Germinal center (tissue), 1 donor: Measurements from ENCODE around the gene C6orf62.
"Not testable (repeated sequence)": the region's sequence is repeated elsewhere in the genome, so short reads cannot be mapped to it uniquely, and the experiment has no call there.

ENCODE experiments used
- DNase-seq: peaks from one replicate; pipeline ENCODE4 v3.0.0; 2012; ENCODE audit warnings: mixed read lengths, low spot score

C6orf62 gene

DNA sequence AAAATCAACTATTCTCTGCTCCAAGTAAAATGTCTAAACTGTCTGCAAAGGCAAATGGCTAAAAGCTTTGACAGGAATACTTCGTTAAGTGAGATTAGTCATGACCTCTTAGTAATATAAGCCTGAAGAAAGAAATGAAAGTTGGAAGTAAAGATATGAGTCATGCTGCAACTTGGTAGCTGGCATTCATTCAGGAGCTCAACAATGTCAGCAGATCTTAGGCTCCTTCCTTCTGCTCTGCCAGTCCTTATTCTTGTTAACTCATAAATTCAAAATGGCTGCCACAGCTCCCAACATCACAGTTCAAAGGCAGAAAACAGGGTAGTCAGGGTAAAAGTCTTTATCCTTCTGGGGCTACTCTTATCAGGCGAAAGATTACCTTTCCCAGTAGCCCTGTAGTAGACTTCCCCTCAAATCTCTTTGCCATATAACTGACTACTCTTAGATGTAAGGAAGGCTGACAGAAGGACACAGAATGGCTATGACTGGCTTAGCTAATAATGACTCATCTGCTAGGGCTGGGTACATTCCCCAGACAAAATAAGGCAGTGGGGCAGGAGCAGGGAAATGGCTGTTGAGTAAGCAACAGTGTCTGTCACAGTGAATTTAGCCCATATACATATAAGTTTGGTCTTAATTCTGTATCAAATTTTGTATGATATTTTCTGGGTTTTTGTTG lies 24.4 kb upstream of the C6orf62 start:
- peak; percentile 7 for DNase-seq

DNA sequence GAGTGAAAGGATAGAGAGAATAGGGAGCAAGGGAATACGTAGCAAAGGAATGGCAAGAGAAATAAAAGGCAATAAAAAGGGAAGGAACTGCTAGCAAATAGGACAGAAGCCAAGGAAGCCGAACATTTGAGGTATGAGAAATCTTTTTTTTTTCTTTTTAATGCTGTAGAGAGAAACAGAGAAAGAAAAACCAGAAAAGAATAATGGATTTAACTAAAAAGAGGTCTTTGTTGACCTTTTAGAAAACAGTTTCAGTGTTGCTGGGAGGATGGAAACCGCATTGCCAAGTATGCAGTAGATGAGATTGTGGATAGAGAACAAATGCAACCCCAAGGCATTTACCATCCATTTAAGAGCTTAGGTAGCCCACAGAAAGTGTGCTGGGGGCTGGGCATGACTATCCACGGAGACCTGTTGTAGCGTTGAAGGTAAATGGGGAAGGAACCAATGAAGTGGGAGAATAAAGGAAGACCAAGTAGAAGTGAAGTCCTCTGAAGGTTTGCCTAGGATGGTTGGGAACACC lies 23.3 kb upstream of the C6orf62 start:
- DNase-seq, result no peak

DNA sequence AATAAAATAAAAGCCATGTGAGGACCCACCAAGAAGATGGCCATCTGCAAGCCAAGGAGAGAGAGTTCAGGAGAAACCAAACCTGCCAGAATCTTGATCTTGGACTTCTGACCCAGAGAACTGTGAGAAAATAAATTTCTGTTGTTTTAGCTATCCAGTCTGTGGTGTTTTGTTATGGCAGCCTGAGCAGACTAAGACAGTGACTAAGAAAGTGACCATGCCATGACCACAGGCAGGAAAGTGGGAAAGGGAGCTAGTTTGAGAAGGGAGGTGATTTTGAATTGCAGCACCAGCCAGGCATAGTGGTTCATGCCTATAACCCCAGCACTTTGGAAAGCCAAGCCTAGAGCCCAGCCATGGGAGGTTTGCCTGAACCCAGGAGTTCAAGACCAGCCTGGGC lies 21.9 kb upstream of the C6orf62 start:
- DNase-seq, result no peak

DNA sequence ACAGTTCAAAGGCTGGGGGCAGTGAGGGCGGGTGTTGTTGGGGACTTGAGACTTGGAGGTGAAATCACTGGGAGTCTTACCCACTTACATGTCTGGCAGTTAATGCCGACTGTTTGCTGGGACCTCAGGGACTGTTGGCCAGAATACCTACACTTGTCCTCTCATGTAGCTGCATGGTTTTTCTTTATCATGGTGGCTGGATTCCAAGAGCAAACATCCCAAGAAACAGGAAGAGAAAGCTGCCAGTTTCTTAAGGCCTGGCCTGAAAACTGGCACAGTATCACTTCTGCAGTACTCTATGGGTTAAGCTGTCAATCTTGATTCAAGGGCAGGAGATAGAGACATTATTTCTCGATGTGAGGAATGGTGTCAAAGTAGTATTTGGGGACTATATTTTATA lies 19.8 kb upstream of the C6orf62 start:
- no peak for DNase-seq

DNA sequence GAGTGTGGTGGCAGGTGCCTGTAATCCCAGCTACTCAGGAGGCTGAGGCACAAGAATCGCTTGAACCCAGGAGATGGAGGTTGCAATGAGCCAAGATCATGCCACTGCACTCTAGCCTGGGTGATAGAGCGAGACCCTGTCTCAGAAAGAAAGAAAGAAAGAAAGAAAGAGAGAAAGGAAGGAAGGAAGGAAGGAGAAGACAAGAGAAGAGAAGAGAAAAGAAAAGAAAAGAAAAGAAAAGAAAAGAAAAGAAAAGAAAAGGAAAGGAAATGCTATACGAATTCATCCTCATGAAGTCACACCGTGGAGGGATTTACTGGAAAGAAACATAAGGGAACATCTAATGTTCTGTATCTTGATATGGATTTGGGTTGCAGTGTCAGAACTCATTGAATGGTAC lies 15.8 kb upstream of the C6orf62 start:
- DNase-seq, result not testable (repeated sequence)

DNA sequence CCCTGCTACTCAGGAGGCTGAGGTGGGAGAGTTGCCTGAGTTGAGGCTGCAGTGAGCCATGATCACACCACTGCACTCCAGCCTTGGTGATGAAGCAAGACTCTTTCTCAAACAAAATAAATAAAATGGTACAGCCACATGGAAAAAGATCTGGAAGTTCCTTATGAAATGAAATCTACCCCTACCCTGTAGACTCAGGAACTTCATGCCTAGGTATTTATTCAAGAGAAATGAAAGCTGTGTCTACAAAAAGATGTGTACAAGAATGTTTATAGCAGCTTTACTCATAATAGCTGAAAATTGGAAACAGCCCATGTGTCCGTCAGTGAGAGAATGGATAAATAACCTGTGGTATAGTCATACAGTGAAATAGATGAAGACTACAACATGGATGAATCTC lies 15.2 kb upstream of the C6orf62 start:
- DNase-seq, result no peak

DNA sequence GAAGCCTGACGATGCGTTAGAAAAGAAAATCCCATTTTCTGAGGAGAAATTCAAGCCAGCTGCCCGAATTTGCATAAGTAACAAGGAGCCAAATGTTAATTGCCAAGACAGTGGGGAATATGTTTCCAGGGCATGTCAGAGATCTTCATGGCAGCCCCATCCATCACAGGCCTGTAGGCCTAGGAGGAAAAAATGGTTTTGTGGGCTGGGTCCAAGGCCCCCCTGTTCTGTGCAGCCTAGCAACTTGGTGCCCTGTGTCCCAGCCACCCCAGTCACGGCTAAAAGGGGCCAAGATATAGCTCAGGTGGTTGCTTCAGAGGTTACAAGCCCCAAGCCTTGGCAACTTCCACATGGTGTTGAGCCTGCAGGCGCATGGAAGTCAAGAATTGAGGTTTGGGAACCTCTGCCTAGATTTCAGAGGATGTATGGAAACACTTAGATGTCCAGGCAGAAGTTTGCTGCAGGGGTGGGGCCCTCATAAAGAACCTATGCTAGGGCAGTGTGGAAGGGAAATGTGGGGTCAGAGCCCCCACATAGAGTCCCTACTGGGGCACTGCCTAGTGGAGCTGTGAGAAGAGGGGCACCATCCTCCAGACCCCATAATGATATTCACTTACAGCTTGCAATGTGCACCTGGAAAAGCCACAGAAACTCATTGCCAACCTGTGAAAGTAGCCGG lies 12.6 kb upstream of the C6orf62 start:
- not testable (repeated sequence) for DNase-seq

DNA sequence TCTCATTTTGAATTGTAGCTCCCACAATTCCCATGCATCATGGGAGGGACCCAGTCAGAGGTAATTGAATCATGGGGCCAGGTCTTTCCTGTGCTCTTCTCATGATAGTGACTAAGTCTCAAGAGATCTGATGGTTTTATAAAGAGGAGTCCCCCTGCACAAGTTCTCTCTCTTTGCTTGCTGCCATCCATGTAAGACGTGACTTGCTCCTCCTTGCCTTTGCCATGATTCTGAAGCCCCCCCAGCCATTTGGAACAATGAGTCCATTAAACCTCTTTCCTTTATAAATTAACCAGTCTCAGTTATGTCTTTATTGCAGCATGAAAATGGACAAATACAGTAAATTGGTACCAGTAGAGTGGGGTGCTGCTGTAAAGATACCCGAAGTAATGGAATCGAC lies 11.7 kb upstream of the C6orf62 start:
- DNase-seq, result not testable (repeated sequence)

DNA sequence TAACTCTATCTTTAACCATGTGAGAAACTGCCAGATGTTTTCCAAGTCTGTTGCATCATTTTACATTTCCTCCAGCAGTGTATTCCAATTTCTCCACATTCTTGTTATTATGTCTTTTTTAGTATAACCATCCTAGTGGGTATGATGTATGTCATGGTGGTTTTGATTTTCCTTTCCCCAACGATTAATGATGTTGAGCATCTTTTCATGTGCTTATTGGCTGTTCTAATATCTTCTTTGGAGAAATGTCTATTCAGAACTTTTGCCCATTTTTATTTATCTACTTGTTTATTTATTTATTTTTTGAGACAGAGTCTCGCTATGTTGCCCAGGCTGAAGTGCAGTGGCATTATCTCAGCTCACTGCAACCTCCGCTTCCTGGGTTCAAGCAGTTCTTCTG lies 4.3 kb upstream of the C6orf62 start:
- DNase-seq, result no peak

DNA sequence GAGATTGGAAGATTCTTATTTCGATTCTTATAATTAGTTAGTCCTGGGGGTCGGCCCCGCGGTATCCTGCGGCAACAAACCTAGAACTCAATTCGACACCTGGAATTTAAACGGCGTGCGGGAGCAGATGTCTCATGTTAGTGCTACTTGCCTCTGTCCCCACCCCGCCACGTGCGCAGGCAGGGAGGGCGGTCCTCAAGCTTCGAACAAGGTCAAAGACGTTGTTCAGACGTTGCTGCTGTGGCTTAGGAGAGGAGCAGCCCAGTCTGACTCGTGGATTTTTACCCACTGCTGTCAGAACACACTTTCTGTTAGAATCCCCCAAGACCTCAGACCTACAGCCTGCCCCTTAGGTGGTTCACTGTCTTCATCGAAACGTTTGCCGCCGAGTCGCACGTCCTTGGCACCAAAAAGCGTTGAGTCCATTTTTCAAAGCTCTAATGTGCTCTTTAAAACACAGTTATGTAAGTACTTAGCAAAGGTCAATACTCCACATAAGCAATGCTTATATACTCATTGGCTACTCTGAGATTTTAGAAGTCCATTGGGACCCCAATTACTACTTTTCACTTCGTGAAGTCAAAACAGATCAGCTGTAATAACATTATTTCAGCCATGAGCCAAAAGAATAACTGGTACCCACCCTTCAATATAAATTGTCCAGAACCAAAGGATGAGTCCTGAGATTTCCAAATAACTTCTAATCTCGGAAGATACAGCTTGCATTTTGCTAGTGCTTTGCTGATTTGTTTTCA lies 2.7 kb upstream of the C6orf62 start:
- DNase-seq, result peak; percentile 65

DNA sequence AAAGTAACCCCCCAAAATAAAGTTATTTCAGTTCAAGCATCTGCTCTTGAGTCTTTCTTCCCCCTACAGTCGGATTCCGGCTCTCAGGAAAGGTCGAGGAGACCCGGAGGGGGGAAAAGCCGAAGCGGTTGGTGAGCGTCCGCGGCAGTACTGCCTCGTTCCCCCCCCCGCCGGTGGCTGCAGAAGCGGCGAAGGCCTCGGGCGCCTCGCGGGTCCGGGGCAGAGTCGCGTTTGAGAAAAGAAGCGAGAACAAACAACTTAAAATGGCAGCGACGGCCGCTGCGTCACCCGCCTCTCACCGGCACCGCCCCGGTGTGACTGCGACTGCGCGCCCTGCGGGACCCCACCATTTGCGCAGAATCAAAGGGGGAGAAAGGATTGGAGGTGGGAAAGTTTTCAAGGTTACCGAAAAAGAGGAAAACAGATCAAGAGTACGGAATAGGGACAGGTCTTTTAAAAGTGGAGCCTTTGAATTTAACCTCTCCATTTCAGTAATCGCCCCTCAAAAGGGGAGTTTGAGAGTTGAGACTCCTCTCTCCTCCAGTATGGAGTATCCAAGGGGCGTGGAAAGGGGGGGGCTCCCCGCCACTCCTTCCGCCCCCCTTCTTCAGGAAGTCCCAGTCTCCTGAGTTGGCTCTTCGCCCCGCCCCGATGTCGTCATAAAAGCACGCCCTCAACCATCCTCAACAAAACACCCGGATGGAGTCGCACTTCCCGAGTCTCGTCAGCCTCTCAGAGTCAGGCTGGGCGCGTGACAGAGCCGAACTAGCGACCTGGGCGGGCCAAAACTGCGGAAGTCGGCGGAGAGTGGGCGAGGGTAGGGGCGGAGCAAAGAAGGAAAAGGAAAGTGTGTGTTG lies 1.9 kb upstream of the C6orf62 start:
- peak; percentile 99 for DNase-seq

DNA sequence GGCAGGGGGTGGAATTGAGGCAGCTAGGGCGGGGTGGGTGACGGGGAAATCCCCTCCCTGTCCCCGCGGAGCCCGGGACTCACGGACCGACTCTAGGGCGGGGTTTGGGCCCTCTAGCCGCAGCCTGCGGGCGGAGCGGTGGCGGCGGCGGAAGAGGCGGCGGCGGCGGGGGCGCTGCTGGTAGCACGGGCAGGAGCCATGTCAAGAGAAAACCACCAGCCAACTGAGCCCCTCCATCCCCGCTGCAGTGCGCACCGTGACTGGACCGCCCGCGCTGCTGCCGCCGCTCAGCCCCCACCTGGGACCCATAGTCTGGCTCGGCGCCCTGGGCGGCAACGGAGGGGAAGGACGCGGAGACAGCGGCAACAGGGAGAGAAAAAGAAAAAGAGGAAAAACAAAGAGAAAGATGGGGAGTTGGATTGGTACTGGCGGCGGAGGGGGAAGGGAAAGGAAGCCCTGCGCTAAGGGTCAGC lies 1.2 kb upstream of the C6orf62 start:
- peak; percentile 68 for DNase-seq

DNA sequence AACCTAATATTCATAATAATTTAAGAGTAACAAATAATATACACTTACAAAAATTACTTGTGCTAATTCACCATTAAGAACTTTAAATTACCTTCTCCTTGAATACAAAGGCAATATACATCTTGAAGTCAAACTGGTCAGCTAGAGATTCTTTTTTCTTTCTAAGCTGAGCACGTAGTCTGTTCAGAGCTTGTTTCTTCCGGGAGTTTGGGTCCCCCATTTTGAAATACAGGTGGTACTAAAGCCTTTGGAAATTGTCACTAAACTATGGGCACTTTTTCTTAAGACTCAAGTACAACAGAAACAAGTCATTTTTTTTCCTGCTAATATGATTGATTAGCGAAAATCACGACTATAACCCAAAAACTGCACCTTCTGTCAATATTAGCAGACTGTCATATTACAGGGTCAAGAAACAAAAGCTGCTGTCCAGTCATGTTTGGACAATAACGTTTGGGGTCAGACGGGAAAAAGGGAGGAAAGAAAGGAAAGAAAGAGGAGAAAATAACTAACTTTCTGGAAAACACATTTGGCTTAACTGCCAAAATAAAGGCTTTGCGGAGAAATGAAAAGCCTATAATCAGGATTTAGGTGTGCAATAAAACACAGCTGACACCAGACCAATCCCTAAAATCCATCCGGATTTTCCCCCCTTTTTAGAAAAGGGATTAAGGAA lies 367 bp downstream of the C6orf62 start:
- DNase-seq, result no peak

DNA sequence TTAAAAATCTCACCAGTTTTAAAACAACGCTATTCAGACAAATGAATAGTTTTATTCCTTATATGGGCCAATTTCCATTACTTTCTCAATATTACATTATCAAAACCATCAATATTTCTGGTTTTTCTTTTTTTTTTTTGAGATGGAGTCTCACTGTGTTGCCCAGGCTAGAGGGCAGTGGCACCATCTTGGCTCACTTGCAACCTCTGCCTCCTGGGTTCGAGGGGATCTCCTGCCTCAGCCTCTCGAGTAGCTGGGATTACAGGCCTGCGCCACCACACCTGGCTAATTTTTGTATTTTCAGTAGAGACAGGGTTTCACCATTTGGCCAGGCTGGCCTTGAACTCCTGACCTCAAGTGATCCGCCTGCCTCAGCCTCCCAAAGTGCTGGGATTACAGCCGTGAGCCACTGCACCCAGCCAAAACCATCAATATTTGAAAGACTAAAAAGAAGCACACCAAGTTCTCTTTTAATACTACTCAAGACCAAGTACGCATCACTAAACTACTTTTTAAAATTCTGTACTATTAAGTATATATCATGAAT lies 2.3 kb downstream of the C6orf62 start:
- not testable (repeated sequence) for DNase-seq

DNA sequence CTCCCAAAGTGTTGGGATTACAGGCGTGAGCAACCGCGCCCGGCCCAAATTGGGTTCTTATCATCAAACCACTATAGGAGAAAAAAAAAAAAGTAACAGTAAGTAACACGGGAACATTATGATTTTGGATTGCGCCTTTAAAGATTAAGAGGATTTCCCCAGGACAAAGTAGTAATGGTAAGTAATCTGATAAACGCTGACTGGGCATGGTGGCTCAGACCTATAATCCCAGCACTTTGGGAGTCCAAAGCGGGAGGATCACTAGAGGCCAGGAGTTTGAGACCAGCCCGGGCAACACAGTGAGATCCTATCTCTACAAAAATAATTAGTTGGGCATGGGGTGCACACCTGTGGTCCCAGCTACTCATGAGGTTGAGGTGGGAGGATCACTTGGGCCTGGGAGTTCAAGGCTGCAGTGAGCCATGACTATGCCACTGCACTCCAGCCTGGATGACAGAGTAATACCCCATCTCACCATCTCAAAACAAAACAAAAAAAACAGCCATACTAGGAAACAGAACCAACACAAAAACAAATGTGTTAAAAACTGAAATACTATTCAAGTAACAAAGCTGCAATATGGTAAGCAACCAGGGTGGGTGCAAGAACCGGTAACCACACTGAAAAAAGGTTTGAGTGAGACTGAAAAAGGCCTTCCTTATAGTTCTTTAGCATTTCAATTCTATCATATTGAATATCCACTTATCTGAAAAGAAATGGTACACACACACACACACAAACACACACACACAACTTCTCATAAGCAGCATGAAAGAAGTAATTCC lies 8.2 kb downstream of the C6orf62 start:
- no peak for DNase-seq

DNA sequence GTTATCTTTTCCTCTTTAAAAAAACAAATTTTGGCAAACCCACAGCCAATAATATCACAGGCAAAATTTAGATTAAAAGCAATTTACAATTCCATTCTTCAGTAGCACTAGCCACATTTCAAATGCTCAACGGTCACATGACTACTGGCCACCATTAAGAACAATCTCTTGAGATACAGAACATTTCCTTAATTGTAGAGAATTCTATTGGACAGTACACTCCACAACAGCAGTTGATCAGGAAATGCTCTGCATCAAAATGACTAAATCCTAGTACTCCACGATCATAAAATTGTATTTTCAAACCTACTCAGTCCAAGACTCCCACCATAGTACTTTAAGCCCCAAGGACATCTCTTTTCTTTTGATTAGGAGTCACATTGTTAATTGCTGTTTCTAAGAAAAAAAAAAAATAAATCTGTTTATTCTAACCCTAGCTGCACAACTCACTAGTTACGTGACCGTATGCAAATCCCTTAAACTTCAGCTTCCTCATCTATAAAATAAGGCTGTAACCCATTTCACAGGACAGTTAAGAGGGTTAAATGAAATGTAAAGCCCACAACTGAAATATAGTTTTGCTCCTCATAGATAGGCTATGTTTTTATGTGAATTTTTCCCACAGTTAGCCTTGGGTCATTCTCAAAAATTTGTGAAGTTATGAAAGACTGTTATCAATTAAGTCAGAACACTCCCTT lies 9.8 kb downstream of the C6orf62 start:
- DNase-seq, result no peak

DNA sequence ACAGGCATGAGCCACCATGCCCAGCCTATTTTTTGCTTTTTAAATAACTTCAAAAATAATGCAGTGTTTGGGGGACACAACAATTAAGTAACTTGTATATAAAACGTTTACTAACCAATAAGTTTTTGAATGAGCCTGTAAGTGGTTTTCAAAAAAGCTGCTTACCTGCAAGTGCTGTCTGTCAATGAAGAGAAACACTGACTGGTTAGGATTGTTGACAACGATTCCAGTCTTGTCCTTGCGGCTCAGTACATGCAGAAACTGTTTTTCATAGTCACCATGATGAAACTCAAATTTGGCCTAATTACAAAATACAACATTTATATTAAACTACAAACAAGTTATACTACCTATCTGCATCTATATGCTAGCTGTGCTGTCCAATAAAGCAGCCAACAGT lies 10.3 kb downstream of the C6orf62 start:
- no peak for DNase-seq

DNA sequence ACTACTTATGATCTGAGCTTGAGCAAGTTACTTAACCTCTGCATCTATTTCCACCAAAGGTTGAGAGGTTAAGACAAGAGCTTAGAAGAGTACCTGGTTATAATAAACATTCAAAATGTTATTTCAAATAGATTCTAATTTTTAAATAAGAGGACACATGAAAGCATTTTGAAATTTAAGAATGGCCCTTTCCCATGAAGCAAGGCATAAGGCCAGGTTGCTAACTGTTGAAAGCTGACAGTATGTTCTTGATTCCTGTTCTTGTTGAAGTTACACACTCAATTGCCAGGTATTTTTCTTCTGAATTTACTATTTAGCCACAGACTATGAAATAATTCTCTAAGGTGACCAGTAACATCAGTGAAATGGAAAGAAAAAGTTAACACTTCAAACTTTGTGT lies 14.5 kb downstream of the C6orf62 start:
- no peak for DNase-seq

DNA sequence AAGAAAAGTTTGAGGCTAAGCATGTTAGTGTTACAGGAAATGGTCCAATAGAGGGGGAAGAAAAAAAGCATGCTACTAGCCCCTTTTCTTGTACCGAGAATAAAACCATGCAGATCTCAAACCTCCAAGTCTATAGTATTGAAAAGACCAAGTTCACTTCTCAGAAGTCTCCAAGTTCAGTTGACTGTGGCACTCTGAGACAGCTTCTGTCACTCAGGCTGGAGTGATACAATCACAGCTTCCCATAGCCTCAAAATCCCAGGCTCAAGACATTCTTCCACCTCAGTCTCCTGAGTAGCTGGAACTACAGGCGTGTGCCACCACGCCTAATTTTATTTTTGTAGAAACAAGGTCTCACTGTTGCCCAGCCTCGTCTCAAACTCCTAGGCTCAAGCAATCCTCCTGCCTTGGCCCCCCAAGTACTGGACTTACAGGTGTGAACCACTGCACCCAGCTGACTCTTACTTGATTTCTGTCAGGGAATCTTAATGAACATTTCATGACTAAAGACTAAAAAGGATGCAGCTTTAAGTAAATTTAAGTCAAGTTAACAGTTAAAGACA lies 16.2 kb downstream of the C6orf62 start:
- DNase-seq, result no peak
